Common myeloid progenitor, CD34-positive (primary cell): ENCODE results near the gene STX12.
"Not testable (repeated sequence)": the region's sequence is repeated elsewhere in the genome, so short reads cannot be mapped to it uniquely, and the experiment has no call there.

ENCODE experiments used
- CTCF ChIA-PET: fragments of 350-600 bp; sonication (Branson Sonifier 250); formaldehyde crosslinking; loops from one replicate; lab custom pipeline; 2021; ENCODE audit warnings: antibody characterized with exemption; lab: Charles Lee
- POLR2A ChIA-PET: fragments of 350-600 bp; sonication (Branson Sonifier 250); formaldehyde crosslinking; loops from one replicate; lab custom pipeline; 2021; ENCODE audit warnings: antibody characterized with exemption; lab: Charles Lee
- DNase-seq, 3 donors: peaks; one replicate each; pipeline versions ENCODE4 v3.0.0 to v3.0.0-alpha.2; 2013
- H3K27ac ChIP-seq, 2 experiments: 1 replicate in 1 of 2; 2 replicates in 1 of 2; pipeline ENCODE4 v1.7.0; 2013; ENCODE audit warnings: inconsistent platforms in 2 of 2, low read length in 2 of 2, mild to moderate bottlenecking in 2 of 2, low read depth in 1 of 2, moderate library complexity in 1 of 2; ENCODE audit not compliant: severe bottlenecking in 2 of 2, insufficient read depth in 1 of 2, poor library complexity in 1 of 2
- H3K27me3 ChIP-seq, 5 experiments: replicated peaks in 2 of 5; 1 replicate in 3 of 5; 2 replicates in 2 of 5; pipeline versions ENCODE4 v1.6.1 to v1.7.0; 2013; ENCODE audit warnings: low read length in 4 of 5, mild to moderate bottlenecking in 2 of 5, moderate library complexity in 2 of 5, inconsistent platforms in 1 of 5; ENCODE audit not compliant: insufficient read depth in 5 of 5, control insufficient read depth in 4 of 5
- H3K36me3 ChIP-seq, 4 experiments: 1 replicate in 2 of 4; 2 replicates in 2 of 4; pipeline versions ENCODE4 v1.6.1 to v1.7.0; 2013; ENCODE audit warnings: low read length in 3 of 4, control low read depth in 1 of 4, mild to moderate bottlenecking in 1 of 4; ENCODE audit not compliant: control insufficient read depth in 4 of 4, insufficient read depth in 4 of 4
- H3K4me1 ChIP-seq, 4 experiments: 1 replicate in 3 of 4; 2 replicates in 1 of 4; pipeline versions ENCODE4 v1.6.1 to v1.7.1; 2013; ENCODE audit warnings: low read length in 3 of 4, mild to moderate bottlenecking in 3 of 4, control low read depth in 1 of 4, inconsistent platforms in 1 of 4, moderate library complexity in 1 of 4; ENCODE audit not compliant: control insufficient read depth in 4 of 4, insufficient read depth in 4 of 4; ENCODE audit errors: control extremely low read depth in 1 of 4
- H3K4me3 ChIP-seq, 7 experiments: 1 replicate in 4 of 7; 2 replicates in 3 of 7; pipeline versions ENCODE4 v1.5.1 to v1.7.0; 2013; ENCODE audit warnings: mild to moderate bottlenecking in 7 of 7, low read length in 6 of 7, moderate library complexity in 6 of 7, inconsistent platforms in 2 of 7, low read depth in 2 of 7, control low read depth in 1 of 7; ENCODE audit not compliant: insufficient read depth in 4 of 7, control insufficient read depth in 1 of 7; ENCODE audit errors: extremely low read depth in 1 of 7
- H3K9me3 ChIP-seq, 5 experiments: 1 replicate in 4 of 5; 2 replicates in 1 of 5; pipeline versions ENCODE4 v1.6.1 to v1.7.1; 2013; ENCODE audit warnings: low read length in 4 of 5, mild to moderate bottlenecking in 2 of 5, inconsistent platforms in 1 of 5, low read depth in 1 of 5, moderate library complexity in 1 of 5; ENCODE audit not compliant: control insufficient read depth in 4 of 5, insufficient read depth in 2 of 5; ENCODE audit errors: control extremely low read depth in 1 of 5
- WGBS: methylation state at CpG from one replicate; pipeline ENCODE4 v1.1.5; 2013; ENCODE audit not compliant: insufficient coverage; 5-methylcytosine and 5-hydroxymethylcytosine counted together

Gene STX12

GRCh38 chr1:27806758-27807157 is 33.7 kb downstream of the STX12 start:
- Histone ChIP-seq H3K27me3 (no peaks in the 10 kb centered on the region), H3K9me3 (no peaks in the 10 kb centered on the region), H3K4me1 (no peaks in the 10 kb centered on the region), H3K4me3 (no peak overlapping the region), H3K27ac (no peak overlapping the region), H3K36me3 (peaks cover 6 to 26% (median 15%) of the 10 kb centered on the region in 4 experiments)
- ChIA-PET CTCF (no interaction called here), POLR2A (no interaction called here)
- no peak for DNase-seq
- WGBS, result 100% methylated on average over 4 of the region's 7 CpGs

GRCh38 chr1:27807385-27807784 is 34.4 kb downstream of the STX12 start:
- Histone ChIP-seq H3K9me3 (no peaks in the 10 kb centered on the region), H3K4me1 (no peaks in the 10 kb centered on the region), H3K36me3 (peaks cover 5 to 25% (median 15%) of the 10 kb centered on the region in 4 experiments), H3K4me3 (no peak overlapping the region), H3K27ac (no peak overlapping the region), H3K27me3 (no peaks in the 10 kb centered on the region)
- ChIA-PET POLR2A (no interaction called here), CTCF (no interaction called here)
- 100% methylated on average over 1 of the region's 2 CpGs for WGBS
- no peak for DNase-seq

- H3K4me3 ChIP-seq, POLR2A ChIA-PET, CTCF ChIA-PET, H3K9me3 ChIP-seq, H3K4me1 ChIP-seq, H3K27ac ChIP-seq, H3K27me3 ChIP-seq, DNase-seq: not testable (repeated sequence)
- H3K36me3 ChIP-seq, result peaks cover 8 to 23% (median 18%) of the 10 kb centered on the region in 4 experiments
- 100% methylated on average over 2 of the region's 3 CpGs for WGBS
Measured at GRCh38 chr1:27808131-27808530, 35.1 kb downstream of the STX12 start.

- DNase-seq, result no peak
- no peak overlapping the region for H3K27ac ChIP-seq
- no peaks in the 10 kb centered on the region for H3K27me3 ChIP-seq
- no peaks in the 10 kb centered on the region for H3K4me1 ChIP-seq
- WGBS, result no CpG with 5 or more reads among the region's 1 CpG
- no peak overlapping the region for H3K4me3 ChIP-seq
- ChIA-PET CTCF (no interaction called here), POLR2A (no interaction called here)
- peaks cover 8 to 19% (median 18%) of the 10 kb centered on the region in 4 experiments for H3K36me3 ChIP-seq
- no peaks in the 10 kb centered on the region for H3K9me3 ChIP-seq
Measured at GRCh38 chr1:27809883-27810282, 36.9 kb downstream of the STX12 start.

GRCh38 chr1:27811741-27812500 is 38.9 kb downstream of the STX12 start:
- DNase-seq, result no peak
- CTCF ChIA-PET, result no interaction called here
- no peaks in the 10 kb centered on the region for H3K27me3 ChIP-seq
- peaks cover 6 to 22% (median 18%) of the 10 kb centered on the region in 4 experiments for H3K36me3 ChIP-seq
- H3K9me3 ChIP-seq, result no peaks in the 10 kb centered on the region
- H3K4me1 ChIP-seq, result no peaks in the 10 kb centered on the region
- WGBS, result 100% methylated on average over 3 of the region's 6 CpGs
- no peak overlapping the region for H3K27ac ChIP-seq
- no peak overlapping the region for H3K4me3 ChIP-seq
- POLR2A ChIA-PET, result no interaction called here

GRCh38 chr1:27816921-27817630 is 44.1 kb downstream of the STX12 start:
- Histone ChIP-seq H3K4me3 (no peak overlapping the region), H3K36me3 (peaks cover 6 to 52% (median 33%) of the 10 kb centered on the region in 4 experiments), H3K4me1 (no peaks in the 10 kb centered on the region), H3K27me3 (no peaks in the 10 kb centered on the region), H3K9me3 (no peaks in the 10 kb centered on the region), H3K27ac (no peak overlapping the region)
- ChIA-PET POLR2A (no interaction called here), CTCF (interaction anchor here (0.6 to 1.1 kb wide), 4 partner anchors 17 to 405 kb away, joined by 3 to 4 read pairs (median 4); no protein-coding TSS in a partner anchor)
- WGBS, result 100% methylated on average over 1 of the region's 2 CpGs
- DNase-seq, result no peak

GRCh38 chr1:27821761-27822315 is 48.8 kb downstream of the STX12 start:
- ChIA-PET POLR2A (interaction anchor here (0.5 kb wide), 1 partner anchor 758 kb away, joined by 8 read pairs; no protein-coding TSS in a partner anchor), CTCF (no interaction called here)
- Histone ChIP-seq H3K4me1 (no peaks in the 10 kb centered on the region), H3K9me3 (no peaks in the 10 kb centered on the region), H3K36me3 (peaks cover 2 to 38% (median 19%) of the 10 kb centered on the region in 4 experiments), H3K27ac (no peak overlapping the region), H3K4me3 (no peak overlapping the region), H3K27me3 (no peaks in the 10 kb centered on the region)
- WGBS, result 100% methylated on average over 4 of the region's 8 CpGs
- no peak for DNase-seq
